H54 (cell line): ENCODE measurements around the gene PRR15L.

Experiments used
- DNase-seq: peaks from one replicate; pipeline ENCODE4 v3.0.0; 2011; ENCODE audit warnings: low spot score, mixed read lengths; ENCODE audit not compliant: insufficient read length
- FAIRE-seq: peaks from 3 replicates; lab custom pipeline; 2011; peaks lifted over from hg19 to GRCh38; lab: Jason Lieb, UNC
- POLR2A ChIP-seq: IDR thresholded peaks from 2 replicates; pipeline ENCODE4 v1.6.1; 2011; ENCODE audit warnings: low read depth, mild to moderate bottlenecking, low read length

PRR15L gene

GRCh38 chr17:47982091-47982617 is 24.5 kb upstream of the PRR15L start:
- DNase-seq: no peak
- TF ChIP-seq POLR2A: no peak
- no peak for FAIRE-seq

GRCh38 chr17:47981462-47981861 is 23.8 kb upstream of the PRR15L start:
- FAIRE-seq (no peak), DNase-seq (no peak)
- no peak for TF ChIP-seq POLR2A

DNA sequence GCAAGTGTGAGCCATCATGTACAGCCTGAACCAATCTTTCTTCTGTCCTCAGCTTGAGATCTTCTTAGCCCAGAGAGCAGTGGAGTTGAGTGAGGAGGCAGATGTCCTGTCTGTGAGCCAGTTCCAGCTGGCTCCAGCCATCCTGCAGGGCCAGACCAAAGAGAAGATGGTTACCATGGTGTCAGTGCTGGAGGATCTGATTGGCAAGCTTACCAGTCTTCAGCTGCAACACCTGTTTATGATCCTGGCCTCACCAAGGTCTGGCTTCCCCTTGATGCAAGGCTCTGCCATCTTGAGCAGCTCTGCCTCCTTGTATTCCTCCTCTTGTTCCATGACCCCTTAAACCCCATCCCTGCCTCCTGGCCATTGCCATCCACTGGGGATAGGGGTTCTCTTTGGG is 22.9 kb upstream of the PRR15L start:
- FAIRE-seq (no peak), DNase-seq (no peak)
- no peak for TF ChIP-seq POLR2A

DNA sequence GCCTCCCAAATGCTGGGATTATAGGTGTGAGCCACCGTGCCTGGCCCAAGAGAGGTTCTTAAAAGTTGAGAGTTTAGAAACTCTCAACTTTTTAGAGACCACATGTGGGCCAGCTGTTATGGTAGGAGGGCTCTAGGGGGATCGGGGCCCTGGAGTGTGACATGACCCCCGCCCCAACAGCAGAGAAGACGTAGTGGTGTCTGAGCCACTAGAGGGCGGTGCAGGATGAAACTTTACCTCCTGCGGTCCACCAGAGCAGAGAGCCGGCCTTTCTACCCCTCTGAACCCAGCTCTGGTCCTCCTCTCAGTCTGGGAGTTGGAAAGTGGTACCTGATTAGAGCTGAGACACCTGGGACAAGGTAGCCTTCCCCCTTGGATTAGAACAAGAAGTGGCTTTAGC is 20.6 kb upstream of the PRR15L start:
- DNase-seq (peak; percentile 66), FAIRE-seq (no peak)
- TF ChIP-seq POLR2A: no peak

DNA sequence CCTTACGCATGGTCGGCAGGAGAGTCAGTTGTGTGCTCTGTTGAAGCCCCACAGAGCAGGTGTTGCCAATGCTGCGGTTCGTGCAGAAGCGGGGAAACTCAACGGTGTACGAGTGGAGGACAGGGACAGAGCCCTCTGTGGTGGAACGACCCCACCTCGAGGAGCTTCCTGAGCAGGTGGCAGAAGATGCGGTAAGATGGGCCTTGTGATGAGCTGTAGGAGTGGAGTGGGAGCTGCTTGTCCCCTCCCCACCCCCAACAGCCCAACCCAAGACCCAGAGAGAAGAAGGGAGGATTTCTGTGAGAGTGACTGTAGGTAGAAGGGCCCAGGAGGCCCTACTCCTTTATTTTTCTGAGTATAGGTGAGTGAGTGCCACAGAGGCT is 18.1 kb upstream of the PRR15L start:
- DNase-seq: no peak
- no peak for TF ChIP-seq POLR2A
- no peak for FAIRE-seq

DNA sequence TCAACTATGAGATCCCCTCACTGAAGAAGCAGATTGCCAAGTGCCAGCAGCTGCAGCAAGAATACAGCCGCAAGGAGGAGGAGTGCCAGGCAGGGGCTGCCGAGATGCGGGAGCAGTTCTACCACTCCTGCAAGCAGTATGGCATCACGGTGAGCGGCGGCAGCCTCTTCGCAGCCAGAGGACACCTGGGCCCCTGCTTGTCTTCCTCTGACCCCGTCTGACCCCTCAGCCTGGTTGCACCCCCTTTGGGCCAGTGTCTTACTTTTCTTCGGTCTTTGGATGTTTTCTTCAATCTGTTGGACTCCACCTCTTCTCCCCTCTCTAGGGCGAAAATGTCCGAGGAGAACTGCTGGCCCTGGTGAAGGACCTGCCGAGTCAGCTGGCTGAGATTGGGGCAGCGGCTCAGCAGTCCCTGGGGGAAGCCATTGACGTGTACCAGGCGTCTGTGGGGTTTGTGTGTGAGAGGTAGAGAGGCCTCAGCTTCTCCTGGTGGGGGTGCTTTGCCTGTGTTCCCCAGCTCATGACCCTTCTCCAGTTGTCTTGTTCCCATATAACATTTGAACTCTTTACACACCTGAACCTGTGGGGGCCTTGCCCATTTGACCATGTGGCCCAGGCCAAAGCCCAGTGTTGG is 17.6 kb upstream of the PRR15L start:
- DNase-seq: no peak
- no peak for TF ChIP-seq POLR2A
- no peak for FAIRE-seq

GRCh38 chr17:47973541-47973940 is 15.9 kb upstream of the PRR15L start:
- FAIRE-seq: no peak
- TF ChIP-seq POLR2A: no peak
- no peak for DNase-seq

GRCh38 chr17:47970725-47971499 is 13.2 kb upstream of the PRR15L start, which contains the start of gene CDK5RAP3:
Gene CDK5RAP3, plus strand, starts transcription at chr17:47971113. Its CDS starts 34 bp downstream, at chr17:47971147.
- DNase-seq (peak; percentile 96), FAIRE-seq (peak; percentile 79)
- peak; percentile 81 for TF ChIP-seq POLR2A

GRCh38 chr17:47969930-47970724 is 12.4 kb upstream of the PRR15L start:
- no peak for DNase-seq
- TF ChIP-seq POLR2A: 0 out of 2 replicates have a peak, but pooled peaks have one; percentile 8
- no peak for FAIRE-seq

GRCh38 chr17:47968836-47969235 is 11.2 kb upstream of the PRR15L start:
- FAIRE-seq: no peak
- TF ChIP-seq POLR2A: no peak
- DNase-seq: no peak

GRCh38 chr17:47967607-47968252 is 10.0 kb upstream of the PRR15L start:
- DNase-seq (peak; percentile 84), FAIRE-seq (no peak)
- TF ChIP-seq POLR2A: no peak

DNA sequence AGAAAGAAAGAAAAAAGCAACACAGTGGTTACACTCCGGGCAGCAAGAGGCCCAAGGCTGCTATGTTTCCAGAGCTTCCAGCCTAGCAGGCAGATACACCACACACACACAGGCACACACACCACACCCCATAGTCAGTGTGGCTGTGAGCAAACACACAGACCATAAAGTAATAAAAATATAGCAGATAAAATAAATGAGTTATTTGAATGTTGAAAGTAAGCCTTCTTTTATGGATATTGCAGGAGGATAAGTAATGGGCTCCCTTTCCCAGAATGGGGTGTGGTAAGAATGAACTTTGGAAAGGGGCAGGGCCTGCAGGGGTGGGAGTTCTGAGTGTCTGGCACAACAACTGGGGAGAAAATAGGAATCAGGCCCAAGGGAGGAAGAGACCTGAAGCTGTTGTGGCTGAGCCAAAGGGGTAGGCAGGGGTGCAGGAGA is 8.4 kb upstream of the PRR15L start:
- FAIRE-seq (no peak), DNase-seq (no peak)
- no peak for TF ChIP-seq POLR2A

DNA sequence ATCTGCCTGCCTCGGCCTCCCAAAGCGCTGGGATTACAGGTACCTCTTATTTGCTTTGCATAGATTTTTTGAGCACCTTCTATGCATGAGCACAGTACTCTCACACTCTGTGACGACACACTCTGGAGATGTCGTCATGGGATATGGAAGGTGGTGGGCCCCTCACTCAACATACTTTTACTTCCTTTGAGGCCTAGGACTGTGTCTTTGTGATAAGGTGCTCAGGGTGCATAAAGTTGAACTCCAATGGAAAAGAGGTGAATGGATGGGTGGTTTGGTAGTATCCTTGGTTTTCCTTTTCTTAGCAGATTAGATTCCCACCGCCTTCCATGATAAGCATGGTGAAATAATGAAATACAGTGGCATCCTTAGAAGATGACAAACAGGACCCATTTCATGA is 7.2 kb upstream of the PRR15L start:
- TF ChIP-seq POLR2A: no peak
- DNase-seq (no peak), FAIRE-seq (no peak)
